HG03460 (cell line): ENCODE measurements around the gene TAF8.

ENCODE experiments used
- ATAC-seq: cut with Tn5 transposase; IDR thresholded peaks from one replicate; pipeline ENCODE4 v1.9.1; 2021; ENCODE audit not compliant: unreplicated experiment

Gene TAF8

DNA sequence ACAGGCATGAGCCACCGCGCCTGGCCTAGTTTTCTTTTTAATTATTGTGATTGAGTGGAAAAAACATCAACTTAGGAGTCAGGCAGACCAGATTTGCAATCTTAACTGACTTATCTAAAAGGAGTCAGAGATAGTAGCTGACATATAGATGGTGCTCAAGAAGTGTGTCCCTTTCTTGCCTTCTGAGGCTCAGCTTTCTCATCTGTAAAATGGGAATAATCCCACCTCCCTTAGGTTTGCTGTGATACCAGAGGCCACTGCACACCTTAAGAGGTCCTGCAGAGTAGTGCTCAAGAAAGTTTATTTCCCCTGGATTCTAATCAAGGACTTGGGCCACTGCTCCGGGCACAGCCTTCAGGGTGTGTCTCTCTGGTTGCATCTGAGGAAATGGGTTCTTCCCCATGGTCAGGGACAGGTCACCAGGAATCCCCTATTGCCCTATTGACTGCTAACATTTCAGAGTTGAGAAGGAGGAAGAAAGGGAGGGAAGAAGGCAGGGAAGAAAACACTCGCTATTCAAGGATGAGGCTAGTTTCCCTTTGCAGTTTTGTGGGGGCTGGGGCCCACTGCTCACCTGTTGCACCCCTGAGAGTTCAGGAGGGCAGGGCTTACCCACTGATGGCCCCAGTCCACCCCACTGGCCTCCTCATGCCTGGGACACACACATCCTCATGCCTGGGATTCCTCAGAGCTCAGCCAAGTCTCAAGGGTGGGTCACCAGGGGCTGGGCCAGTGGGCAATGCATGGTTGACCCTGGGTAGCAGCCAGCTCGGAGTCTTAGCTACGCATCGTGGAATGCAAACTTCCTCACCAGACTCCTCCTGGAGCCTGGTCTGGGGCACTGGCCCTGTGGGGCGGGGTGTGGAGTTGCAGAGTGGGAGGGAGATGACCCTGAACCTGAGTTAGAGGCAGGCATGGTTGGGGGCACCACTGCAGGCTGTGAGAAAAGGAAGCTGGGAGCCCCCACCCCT is 70.9 kb downstream of the TAF8 start:
- no peak for ATAC-seq

DNA sequence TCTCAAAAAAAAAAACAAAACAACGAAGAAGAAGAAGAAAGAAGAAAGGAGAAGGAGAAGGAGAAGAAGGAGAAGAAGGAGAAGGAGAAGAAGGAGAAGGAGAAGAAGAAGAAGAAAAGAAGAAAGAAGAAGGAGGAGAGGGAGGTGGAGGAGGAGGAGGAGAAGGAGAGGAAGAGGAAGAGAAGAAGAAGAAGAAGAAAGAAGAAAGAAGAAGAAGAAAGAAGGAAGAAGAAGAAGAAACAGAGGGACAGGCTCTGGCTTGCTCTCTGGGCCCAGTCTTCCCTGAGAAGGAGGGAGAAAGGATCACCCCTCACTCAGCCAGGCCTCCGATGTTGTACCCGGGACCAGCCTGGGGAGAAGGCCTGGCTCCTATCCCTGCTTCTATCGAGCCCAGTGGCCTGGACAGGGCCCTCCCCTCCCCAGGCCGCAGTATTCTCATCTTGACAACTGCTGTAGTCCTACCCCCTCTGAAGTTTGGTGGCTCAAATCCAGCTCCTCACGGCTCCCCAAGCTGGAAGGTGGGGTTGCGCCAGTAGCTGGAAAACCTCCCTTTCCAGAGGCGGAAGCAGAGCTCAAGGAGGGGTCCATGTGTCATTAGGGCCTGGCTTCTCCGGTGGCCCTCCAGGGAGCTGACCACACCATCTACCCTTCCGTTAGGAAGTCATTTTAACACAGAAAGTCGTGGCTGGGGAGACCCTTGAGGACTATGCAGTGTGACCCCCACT is 73.2 kb downstream of the TAF8 start:
- no peak for ATAC-seq

DNA sequence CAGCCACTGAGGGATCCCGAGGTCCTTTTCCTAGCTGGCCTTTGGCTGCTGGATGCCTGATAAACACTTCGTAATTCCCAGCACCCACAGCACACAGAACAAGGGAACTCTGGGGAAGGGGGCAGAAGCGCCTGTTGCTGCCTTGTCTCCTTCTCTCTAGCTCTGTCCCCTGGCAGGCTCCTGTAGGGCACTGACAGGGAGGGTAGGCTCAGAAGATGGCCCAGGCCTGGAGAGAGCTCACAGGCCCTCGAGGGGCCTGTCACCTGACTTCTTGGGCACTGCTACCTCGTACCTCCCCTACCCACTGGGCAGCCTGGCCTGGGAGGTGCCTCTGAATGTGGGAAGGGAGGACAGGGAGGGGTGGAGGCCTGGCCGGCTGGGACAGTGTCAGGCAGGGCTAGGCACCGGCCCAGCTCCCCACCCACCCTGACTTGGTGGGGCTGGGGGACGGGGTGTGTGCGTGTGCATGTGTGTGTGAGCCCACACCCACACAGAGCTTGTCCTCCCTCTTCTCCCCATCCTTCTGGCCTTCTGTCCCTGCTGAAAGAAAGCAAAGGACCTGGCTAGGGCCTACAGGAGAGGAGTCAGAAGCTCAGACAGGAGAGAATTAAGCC is 74.0 kb downstream of the TAF8 start:
- no peak for ATAC-seq

DNA sequence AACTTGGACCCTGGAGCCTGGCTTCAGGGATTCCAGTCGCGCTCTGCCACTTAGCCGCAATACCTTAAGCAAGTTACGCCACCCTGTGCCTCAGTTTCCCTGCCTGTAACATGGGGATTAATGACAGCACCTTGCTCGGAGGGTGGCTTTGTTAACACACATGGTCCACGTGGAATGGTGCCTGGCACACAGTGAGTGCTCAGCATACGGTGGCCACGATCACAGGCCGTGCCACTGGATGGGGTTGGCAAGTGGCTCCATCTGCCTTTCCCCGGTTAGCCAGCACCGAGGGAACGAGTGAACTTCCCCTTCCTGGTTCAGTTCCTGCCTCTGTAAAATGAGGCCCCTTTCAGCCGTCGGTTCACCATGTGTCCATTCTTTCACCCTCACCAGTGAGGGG is 74.9 kb downstream of the TAF8 start:
- no peak for ATAC-seq

DNA sequence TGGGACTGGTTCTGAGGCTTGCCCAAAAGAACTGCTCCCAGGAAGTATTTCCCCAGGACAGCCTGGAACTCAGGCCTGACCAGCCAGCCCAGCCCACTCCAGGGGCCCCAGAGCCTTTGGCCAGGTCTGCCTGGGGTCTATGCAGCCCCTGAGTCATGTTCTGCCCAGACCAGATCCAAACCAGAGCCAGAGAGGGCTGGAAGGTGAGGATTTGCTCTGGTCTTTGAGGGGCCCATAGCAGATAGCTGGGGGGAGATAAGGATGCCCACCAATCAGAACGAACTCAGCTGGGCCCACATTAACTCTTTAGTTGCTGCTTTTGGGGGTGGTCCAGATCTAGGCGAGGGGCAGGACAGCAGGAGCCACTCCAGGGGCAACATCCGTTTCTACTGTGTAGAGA is 75.3 kb downstream of the TAF8 start:
- no peak for ATAC-seq

DNA sequence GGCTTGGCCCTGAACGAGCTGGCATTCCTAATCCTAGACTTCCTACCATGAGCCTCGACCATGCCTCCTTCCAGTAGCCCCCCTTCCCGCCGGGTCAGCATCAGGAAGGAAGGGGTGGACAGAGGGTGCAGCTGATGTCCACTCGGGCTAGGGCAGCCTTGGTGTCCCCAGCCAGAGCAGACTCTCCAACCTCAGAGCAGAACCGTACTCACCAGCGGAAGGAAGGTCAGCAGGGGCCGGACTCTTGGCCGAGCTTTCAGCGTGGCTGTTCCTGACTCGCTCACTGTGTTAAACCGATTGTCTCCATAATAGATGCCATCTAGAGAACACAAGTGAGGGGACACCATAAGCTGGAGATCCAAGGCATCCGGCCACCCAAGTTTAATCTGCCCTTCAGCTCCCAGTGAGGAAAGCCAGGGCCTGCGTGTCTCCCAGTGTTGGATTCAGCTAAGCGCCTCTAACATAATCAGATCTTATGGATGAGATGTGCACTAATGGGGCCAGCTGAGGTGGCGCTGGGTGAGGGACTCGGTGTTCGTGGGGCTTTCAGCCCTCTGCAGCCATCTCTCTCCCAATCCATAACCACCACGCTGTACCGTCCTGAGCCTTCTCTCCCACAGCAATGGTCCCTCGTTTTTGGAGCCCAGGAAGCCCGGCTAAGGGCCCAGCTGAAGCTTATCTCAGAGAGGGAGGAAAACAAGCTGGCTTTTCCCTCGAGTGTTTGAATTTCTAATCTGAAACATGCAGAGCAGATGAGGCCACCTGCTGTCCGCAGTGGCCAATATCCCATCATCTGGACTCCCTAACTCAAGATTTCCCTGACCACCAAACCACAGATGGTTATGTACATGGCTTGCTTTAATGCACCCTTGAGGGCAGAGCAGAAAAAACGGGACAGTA is 78.4 kb downstream of the TAF8 start:
- no peak for ATAC-seq

DNA sequence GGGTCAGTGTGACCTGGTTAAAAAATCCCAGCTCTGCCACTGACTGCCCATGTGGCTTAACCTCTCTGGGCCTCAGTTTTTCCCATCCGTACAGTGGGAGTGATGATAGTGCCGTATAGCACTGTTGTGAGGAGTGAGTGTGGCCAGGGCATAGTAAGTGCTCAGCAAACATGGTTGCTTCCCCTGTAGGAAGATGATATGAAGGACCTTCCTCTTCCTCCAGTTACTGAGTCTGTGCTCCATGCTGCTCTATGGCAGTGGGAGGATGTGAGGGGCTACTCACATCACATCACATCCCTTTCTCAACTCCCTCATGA is 79.0 kb downstream of the TAF8 start:
- no peak for ATAC-seq

DNA sequence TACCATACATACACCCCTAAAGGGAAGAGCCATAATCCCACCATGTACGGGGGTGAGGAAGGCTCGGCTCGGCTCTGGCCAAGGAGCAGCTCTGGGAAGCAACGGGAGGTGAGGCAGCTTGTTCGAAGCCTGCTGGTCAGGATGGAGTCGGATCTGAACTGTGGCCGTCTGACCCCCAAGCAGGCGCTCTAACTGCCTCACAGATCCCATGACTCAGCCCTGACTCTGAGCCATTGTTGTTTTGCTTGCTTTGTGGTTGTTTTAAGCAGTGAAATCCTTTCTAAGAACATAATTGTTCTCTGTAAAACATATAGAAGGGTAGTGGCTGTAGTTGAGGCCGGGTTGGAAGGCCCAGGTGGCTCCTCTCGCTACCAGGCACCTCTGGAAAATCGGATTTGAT is 81.2 kb downstream of the TAF8 start:
- ATAC-seq, result no peak

DNA sequence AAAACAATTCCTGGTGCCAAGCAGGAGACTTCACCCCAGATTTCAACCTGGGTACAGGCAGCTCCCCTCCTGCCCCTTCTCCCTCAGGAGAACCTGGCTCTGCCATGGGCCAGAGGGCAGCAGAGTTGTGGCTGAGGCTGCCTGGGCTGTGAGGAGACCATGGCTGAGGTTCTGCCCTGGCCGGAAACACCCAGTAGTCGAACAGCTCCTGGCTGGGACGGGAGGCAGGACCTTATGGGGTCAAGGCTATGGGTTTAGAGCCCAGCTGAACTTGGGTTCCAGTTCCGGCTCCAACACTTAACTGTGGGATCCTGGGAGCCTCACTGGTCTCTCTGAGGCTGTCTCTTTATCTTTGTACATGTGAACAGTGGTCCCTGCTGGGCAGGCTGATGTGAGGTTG is 83.6 kb downstream of the TAF8 start:
- ATAC-seq, result no peak

DNA sequence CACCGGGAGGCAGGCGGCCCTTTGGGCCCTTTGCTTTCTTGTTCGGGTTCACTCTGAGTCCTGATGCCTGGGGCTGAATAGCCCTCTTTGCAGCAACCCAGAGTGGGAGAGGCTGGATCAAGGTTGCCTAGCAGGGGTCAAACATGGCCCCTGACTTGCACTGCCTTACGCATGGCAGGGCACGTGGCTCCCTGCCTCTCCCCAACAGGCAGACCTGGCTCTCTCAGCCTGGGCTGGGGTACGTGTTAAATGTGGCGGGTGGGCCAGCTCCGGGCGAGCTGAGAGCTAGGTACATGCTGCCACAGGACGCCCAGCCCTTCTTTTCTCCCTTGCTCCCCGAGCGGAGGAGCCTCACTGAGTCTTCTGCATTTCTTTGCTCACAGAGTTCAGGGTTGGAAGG is 84.8 kb downstream of the TAF8 start:
- ATAC-seq, result no peak

DNA sequence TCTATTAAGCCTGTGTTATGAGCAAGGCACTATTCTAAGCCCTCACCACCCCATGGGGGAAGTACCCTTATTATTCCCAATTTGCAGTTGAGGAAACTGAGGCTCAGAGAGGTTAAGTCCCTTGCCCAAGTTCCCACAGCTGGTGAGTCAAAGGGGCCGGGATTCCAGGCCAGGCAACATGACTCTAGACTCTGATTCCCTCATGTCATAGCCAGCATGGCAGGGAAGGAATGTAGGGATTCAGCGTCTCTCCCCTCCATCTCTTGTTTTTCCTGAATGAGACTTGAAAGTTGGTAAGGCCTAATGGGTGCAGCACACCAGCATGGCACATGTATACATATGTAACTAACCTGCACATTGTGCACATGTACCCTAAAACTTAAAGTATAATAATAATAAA is 85.4 kb downstream of the TAF8 start:
- no peak for ATAC-seq

DNA sequence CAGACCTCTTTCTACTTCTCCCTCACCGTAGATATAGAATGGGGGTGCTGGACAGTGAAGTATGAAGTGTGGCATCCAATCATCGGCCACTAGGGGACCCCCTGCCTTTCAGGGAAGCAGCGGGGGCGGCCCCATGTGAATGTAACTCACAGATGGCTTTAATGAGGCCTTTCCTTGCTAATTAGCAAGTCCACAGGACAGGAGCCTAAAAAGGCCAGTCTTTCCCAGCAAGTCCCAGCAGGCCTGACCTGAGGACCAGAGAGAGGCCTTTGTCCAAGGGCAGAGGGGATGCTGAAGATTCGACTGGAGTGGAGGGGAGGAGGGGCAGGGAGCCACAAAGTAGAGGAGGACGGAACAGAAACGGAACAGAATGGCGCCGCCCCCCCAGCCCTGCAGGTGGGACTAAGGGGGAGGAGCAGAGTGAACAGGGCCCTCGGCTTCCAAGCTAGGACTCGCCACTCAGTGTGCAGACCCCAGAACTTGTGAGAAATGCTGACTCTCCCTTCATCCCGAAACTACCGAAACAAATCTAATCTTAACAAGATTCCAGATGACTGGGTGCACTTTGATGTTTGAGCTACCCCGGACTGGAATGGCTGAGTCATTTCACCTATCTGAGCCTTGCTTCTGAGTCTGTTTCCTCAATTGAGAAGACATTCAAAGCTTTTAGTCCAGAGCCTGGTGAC is 86.3 kb downstream of the TAF8 start:
- ATAC-seq, result no peak
